ENCODE measurements around the gene PDSS2. TPM values are rescaled to one million over a fixed set of nuclear protein-coding genes. Genes with fewer than 3 reads are reported as not detected.

Gene PDSS2
- total and polyA plus RNA-seq, 2 of the 8 experiments (the other 6 are each of a cell fraction or from before 2014, with no cell fraction given), result 10.7 to 16.1 TPM

GRCh38 chr6:107383705-107384104, 75.7 kb downstream of the PDSS2 start:
- H2BK20ac ChIP-seq (ENCODE audit: low read length), result no peak overlapping the region
- TF ChIP-seq SRF (IDR thresholded peaks at IDR 0.05; ENCODE audit: low read depth, low read length) (no peak), KDM1A (IDR thresholded peaks at IDR 0.05; ENCODE audit: borderline replicate concordance, low read length) (no peak), CEBPB (IDR thresholded peaks at IDR 0.05; ENCODE audit: low read depth, low read length) (no peak), HDAC6 (IDR thresholded peaks at IDR 0.05; ENCODE audit: low read depth, low read length) (no peak), PHF8 (conservative IDR thresholded peaks at IDR 0.05; ENCODE audit: low read depth, low read length) (no peak), RXRA (IDR thresholded peaks at IDR 0.05; ENCODE audit: insufficient read depth, low read depth, low read length) (no peak), POLR2A (IDR thresholded peaks at IDR 0.05; ENCODE audit: control extremely low read depth in 1 of 2, low read depth in 2 of 2, low read length in 2 of 2) (no peak), GTF2F1 (IDR thresholded peaks at IDR 0.05; ENCODE audit: borderline replicate concordance, low read depth, low read length) (no peak), SIRT6 (IDR thresholded peaks at IDR 0.05; ENCODE audit: low read length) (no peak), KDM4A (IDR thresholded peaks at IDR 0.05; ENCODE audit: low read depth, low read length, severe bottlenecking) (no peak), RAD21 (IDR thresholded peaks at IDR 0.05 in 1 of 2, conservative IDR thresholded peaks at IDR 0.05 in 1 of 2; ENCODE audit: low read depth in 2 of 2, low read length in 2 of 2) (no peak), BACH1 (IDR thresholded peaks at IDR 0.05; ENCODE audit: low read length) (no peak), JUND (IDR thresholded peaks at IDR 0.05; ENCODE audit: low read length) (no peak), ASH2L (IDR thresholded peaks at IDR 0.05; ENCODE audit: low read length) (no peak), TEAD4 (IDR thresholded peaks at IDR 0.05; ENCODE audit: low read depth, low read length) (no peak), SP1 (IDR thresholded peaks at IDR 0.05; ENCODE audit: low read depth, low read length) (no peak), RBBP5 (IDR thresholded peaks at IDR 0.05; ENCODE audit: borderline replicate concordance, low read depth, low read length) (no peak)

More at GRCh38 chr6:107383705-107384104, 75.7 kb downstream of the PDSS2 start:
- peak; percentile 50 for FAIRE-seq
- Histone ChIP-seq H3K4me2 (ENCODE audit: insufficient read depth in 1 of 2, low read depth in 2 of 2, low read length in 2 of 2) (no peak overlapping the region), H3K4ac (replicated peaks; ENCODE audit: insufficient read length, low read depth, low read length) (no peak overlapping the region), H2BK15ac (ENCODE audit: low read length) (no peak overlapping the region), H2BK12ac (ENCODE audit: low read depth, low read length) (no peak overlapping the region), H3K9ac (replicated peaks in 1 of 4; ENCODE audit: extremely low read depth in 1 of 4, low read depth in 3 of 4, low read length in 3 of 4) (no peak overlapping the region), H3K56ac (replicated peaks; ENCODE audit: insufficient read length, low read depth, low read length) (no peak overlapping the region), H3K27me3 (replicated peaks in 1 of 4; ENCODE audit: control insufficient read depth in 3 of 4, extremely low read depth in 1 of 4, insufficient read depth in 3 of 4, low read length in 3 of 4) (no peaks in the 10 kb centered on the region), H3K14ac (ENCODE audit: insufficient read length) (no peak overlapping the region), H4K8ac (ENCODE audit: extremely low read depth, insufficient read depth, low read length) (no peak overlapping the region), H2BK120ac (replicated peaks; ENCODE audit: low read depth, low read length) (no peak overlapping the region), H2AFZ (ENCODE audit: low read length) (no peak overlapping the region), H4K20me1 (replicated peaks in 1 of 2; ENCODE audit: control insufficient read depth in 1 of 2, insufficient read depth in 2 of 2, low read length in 2 of 2) (no peaks in the 10 kb centered on the region), H2AK5ac (ENCODE audit: low read depth, low read length) (no peak overlapping the region), H3K9me3 (ENCODE audit: insufficient read depth in 2 of 2, low read depth in 1 of 2, low read length in 1 of 2) (peaks cover 0 to 2% of the 10 kb centered on the region in 2 experiments; a peak in 1 of 4 replicates), H3K23me2 (ENCODE audit: low read depth, low read length) (no peaks in the 10 kb centered on the region), H3K36me3 (ENCODE audit: control insufficient read depth in 2 of 4, insufficient read depth in 4 of 4, low read length in 3 of 4) (no peaks in the 10 kb centered on the region), H4K91ac (replicated peaks; ENCODE audit: insufficient read length, low read length) (no peak overlapping the region), H3K23ac (ENCODE audit: insufficient read length) (no peak overlapping the region), H2BK5ac (ENCODE audit: low read depth, low read length) (no peak overlapping the region), H3K18ac (ENCODE audit: extremely low read depth, low read length) (no peak overlapping the region), H4K5ac (ENCODE audit: insufficient read length, low read depth, low read length) (no peak overlapping the region), H3K27ac (ENCODE audit: low read depth, low read length) (no peak overlapping the region), H3K79me1 (ENCODE audit: low read depth, low read length) (no peaks in the 10 kb centered on the region), H3K4me1 (replicated peaks in 1 of 4; ENCODE audit: control insufficient read depth in 3 of 4, insufficient read depth in 4 of 4, low read length in 3 of 4) (no peaks in the 10 kb centered on the region), H3K4me3 (ENCODE audit: extremely low read depth in 1 of 4, insufficient read depth in 2 of 4, low read depth in 3 of 4, low read length in 4 of 4) (no peak overlapping the region), H3K79me2 (ENCODE audit: control insufficient read depth in 1 of 2, insufficient read depth in 2 of 2, low read length in 2 of 2) (peaks cover 0 to 3% of the 10 kb centered on the region in 2 experiments; a peak in 1 of 4 replicates)
- DNase-seq (ENCODE audit: low read depth in 1 of 2, low spot score in 2 of 2), result no peak
- ChIA-PET CTCF (ENCODE audit: partially characterized antibody) (no interaction called here), POLR2A (ENCODE audit: partially characterized antibody) (no interaction called here)
